B cell (primary cell): ENCODE results near the gene FMO3.

ENCODE experiments used
- EZH2 ChIP-seq: IDR thresholded peaks from 2 replicates; pipeline ENCODE4 v1.6.1; 2012; ENCODE audit warnings: borderline replicate concordance, low read depth, mild to moderate bottlenecking, moderate library complexity, low read length; ENCODE audit not compliant: insufficient read depth, poor library complexity, severe bottlenecking
- TF ChIP-seq, protein P1 (sequence below): fragments of 200-600 bp; IDR thresholded peaks from one replicate; pipeline ENCODE4 v1.8.0; 2022; ENCODE audit warnings: antibody characterized with exemption, mild to moderate bottlenecking

DNA sequence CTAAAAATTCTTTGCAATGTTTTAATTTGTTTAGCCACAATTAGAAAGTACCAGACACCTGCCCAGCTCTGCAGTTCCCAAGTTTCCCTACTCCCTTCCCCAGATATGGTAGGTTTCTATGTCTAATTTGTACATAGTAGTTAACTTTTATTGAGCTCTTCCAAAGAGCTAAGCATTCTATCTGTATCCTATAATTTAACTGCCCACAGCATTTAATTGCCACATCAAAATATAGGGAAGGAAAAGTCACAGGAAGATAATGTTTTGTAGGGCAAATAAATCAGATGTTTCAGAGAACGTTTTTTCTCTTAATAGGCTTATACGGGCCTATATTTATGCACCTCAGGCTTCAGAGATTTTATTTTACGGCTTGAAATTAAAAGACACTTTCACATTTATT lies 15.7 kb upstream of the FMO3 start:
- TF ChIP-seq EZH2 = no peak
- TF ChIP-seq, protein P1, sequence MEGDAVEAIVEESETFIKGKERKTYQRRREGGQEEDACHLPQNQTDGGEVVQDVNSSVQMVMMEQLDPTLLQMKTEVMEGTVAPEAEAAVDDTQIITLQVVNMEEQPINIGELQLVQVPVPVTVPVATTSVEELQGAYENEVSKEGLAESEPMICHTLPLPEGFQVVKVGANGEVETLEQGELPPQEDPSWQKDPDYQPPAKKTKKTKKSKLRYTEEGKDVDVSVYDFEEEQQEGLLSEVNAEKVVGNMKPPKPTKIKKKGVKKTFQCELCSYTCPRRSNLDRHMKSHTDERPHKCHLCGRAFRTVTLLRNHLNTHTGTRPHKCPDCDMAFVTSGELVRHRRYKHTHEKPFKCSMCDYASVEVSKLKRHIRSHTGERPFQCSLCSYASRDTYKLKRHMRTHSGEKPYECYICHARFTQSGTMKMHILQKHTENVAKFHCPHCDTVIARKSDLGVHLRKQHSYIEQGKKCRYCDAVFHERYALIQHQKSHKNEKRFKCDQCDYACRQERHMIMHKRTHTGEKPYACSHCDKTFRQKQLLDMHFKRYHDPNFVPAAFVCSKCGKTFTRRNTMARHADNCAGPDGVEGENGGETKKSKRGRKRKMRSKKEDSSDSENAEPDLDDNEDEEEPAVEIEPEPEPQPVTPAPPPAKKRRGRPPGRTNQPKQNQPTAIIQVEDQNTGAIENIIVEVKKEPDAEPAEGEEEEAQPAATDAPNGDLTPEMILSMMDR = no peak
